HG03342 (cell line): ENCODE data around the gene GTF2F1.
"Not testable (repeated sequence)": the region's sequence is repeated elsewhere in the genome, so short reads cannot be mapped to it uniquely, and the experiment has no call there.

Source experiments
- ATAC-seq: cut with Tn5 transposase; IDR thresholded peaks from one replicate; pipeline ENCODE4 v1.9.1; 2021; ENCODE audit warnings: mild to moderate bottlenecking, moderate library complexity; ENCODE audit not compliant: unreplicated experiment

Gene GTF2F1, protein sequence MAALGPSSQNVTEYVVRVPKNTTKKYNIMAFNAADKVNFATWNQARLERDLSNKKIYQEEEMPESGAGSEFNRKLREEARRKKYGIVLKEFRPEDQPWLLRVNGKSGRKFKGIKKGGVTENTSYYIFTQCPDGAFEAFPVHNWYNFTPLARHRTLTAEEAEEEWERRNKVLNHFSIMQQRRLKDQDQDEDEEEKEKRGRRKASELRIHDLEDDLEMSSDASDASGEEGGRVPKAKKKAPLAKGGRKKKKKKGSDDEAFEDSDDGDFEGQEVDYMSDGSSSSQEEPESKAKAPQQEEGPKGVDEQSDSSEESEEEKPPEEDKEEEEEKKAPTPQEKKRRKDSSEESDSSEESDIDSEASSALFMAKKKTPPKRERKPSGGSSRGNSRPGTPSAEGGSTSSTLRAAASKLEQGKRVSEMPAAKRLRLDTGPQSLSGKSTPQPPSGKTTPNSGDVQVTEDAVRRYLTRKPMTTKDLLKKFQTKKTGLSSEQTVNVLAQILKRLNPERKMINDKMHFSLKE

GRCh38 chr19:6393074-6393982 lies at the start of gene GTF2F1:
GTF2F1 (minus strand) TSS chr19:6393164; CDS start chr19:6392995, 169 bp downstream.
- ATAC-seq, result peak; percentile 76

DNA sequence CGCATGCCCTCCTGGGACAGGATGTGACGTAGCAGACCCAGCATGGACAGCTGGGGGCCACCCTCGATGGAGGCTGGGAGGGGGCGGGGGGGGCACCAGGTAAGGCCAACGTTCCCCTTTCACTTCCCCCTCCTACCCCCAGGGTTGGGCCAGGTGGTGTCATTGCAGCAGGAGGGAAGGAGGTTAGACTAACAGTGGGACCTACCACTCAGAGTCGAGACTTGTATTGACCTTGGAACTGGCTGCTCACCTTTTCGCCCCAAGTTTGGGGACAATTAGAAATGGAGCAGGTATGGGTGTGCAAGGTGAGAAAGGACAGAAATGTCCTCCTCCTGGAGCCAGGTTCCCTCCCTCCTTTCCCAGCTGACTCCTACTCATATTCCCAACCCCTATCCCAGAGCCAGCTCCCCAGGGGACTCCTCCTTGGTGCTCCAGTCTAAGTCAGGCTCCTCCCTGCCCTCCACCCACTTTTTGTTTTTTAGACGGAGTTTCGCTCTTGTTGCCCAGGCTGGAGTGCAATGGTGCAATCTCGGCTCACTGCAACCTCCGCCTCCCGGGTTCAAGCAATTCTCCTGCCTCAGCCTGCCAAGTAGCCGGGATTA lies 49.2 kb upstream of the GTF2F1 start:
- no peak for ATAC-seq

DNA sequence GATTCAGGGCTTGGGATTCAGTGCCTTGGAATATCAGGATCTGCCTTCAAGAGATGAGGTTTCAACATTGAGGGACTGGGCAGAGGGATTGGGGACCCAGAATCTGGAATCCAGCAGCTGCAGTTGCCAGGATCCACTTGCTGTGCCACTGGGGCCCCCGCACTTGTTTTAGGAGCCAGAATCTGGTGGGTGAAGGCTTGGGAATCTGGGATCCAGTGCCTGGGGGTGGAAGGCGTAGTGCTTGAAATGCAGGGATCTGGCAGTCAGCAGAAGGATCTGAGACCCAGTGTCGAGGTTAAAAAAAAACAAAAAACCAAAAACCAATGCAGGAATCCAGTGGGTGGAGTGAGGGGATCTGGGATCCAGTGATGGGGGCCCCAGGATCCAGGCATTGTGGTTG lies 47.9 kb upstream of the GTF2F1 start:
- ATAC-seq, result no peak

DNA sequence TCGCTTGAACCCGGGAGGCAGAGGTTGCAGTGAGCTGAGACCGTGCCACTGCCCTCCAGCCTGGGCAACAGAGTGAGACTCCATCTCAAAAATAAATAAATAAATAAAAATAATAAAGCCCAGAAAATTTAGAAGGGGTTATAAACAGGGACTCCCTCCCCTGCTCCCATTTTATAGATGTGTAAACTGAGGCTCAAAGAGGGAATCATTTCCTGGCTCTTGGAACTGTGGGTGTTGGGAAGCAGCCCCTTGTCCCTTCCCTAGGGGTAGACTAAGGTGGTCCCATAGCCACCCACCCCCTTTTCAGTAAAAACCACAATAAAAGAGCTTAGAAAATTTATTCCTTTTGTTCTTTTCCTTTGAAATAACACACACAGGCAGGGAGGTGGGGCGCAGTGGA lies 46.8 kb upstream of the GTF2F1 start:
- ATAC-seq, result no peak

GRCh38 chr19:6433663-6434062 lies 40.7 kb upstream of the GTF2F1 start, which contains the start of gene SLC25A41:
SLC25A41 (minus strand) TSS chr19:6433763; CDS start chr19:6433693, 70 bp downstream.
- no peak for ATAC-seq

DNA sequence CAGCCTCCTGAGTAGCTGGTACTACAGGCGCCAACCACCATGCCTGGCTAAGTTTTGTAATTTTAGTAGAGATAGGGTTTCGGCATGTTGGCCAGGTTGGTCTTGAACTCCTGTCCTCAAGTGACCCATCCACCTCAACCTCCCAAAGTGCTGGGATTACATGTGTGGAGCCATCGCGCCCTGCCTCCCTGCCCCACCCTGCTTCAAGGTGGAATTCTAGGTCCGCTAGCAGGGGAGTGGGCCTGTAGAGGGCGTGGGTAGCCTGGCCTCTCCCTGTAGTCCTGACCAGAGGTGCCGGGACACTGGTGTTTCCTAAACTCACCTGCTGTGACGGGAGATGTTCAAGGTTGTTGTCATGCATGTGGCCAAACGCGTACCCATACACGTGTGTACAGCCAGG lies 40.2 kb upstream of the GTF2F1 start:
- ATAC-seq, result no peak

GRCh38 chr19:6431891-6432290 lies 38.9 kb upstream of the GTF2F1 start:
- no peak for ATAC-seq

DNA sequence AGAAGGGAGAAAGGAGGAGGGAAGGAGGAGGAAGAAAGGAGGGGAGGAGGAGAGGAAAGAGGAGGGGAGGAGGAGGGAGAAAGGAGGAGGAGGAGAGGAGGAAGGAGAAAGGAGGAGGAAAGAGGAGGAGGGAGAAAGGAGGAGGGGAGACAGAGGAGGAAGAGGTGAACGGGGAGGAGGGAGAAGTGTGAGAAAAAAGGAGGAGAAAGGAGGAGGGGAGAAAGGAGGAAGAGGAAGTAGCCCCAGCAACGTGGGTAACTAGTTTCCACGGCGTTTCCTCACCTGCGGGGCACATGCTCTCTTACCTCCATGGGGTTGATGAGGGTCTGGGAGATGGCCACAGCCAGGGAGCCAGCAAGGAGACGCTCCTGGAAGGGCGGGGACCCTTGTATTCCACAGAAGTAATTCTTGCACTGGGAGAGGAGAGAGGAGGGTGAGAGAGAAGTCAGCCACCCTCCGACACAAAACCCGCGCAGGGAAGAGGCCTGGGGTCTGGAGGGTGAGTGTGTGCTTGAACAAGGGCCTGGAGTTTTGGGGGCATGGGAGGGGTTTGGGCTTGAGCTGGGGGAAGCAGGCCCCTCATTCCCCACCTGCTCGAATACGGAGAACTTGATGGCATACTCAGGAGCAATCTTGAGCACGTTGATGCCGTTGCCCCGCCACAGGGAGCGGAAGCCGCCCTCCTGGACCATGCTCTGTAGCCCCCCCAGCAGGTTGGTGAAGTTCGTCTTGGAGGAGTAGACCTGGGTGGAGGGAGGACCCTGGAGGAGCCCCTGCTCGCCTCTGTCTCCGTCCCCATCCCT lies 36.7 kb upstream of the GTF2F1 start:
- no peak for ATAC-seq

DNA sequence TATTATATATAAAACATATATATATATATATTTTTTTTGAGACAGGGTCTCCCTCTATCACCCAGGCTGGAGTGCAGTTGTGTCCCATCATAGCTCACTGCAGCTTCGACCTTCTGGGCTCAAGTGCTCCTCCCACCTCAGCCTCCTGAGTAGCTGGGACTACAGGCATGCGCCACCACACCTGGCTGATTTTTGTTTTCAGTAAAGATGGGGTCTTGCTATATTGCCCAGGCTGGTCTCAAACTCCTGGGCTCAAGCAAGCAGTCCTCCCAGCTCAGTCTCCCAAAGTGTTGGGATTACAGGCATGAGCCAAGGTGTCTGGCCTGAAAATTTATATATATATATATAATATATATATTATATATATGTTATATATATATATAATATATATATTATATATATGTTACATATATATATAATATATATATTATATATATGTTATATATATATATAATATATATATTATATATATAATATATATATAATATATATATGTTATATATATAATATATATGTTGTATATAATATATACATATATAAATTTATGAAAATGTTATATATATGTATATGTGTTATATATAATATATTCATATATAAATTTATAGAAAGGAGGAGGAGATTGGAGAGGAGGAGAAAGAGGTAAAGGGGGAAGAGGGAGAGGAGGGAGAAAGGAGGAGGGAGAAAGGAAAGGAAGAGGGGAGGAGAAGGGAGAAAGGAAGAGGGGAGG lies 35.9 kb upstream of the GTF2F1 start:
- not testable (repeated sequence) for ATAC-seq

- ATAC-seq, result no peak
Measured at GRCh38 chr19:6427131-6427530, 34.2 kb upstream of the GTF2F1 start.

- ATAC-seq, result no peak
Measured at GRCh38 chr19:6425732-6426620, 33.0 kb upstream of the GTF2F1 start.

- ATAC-seq, result peak; percentile 82
Measured at GRCh38 chr19:6424939-6425731, 32.2 kb upstream of the GTF2F1 start.

DNA sequence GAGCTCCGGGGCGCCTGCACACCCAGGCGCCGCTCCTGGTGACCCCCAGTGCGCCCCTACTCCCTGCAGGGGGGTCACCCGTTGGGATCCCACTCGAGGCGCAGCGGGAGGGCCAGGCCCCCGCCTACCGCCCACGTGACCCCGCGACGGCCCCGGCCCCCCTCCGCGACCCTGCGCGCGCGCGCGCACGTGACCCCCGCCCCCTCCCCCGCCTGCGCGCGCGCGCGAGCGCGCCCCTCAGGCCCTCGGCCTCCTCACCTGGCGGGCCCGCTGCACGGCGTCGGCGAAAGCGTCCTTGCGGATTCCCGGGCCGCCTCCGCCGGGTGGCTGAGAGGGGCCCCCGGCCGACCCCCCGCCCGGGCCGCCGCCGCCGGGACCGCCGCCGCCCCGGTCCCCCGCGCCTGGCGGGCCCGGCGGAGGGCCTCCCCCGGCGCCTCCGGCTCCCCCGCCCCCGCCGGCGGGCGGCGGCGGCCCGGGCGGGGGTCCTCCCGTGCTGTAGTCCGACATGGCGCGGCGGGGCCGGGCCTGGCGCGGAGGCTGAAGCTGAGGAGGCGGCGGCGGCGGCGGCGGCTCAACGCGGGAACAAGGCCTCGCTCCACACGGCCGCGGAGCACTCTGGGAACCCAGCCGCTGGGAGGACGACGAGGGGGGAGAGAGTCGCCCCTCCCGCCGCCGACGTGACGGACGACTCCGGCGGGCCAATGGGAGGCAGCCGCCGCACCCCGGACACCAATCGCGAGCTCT lies 31.4 kb upstream of the GTF2F1 start, which contains the start of gene KHSRP:
Gene KHSRP, minus strand, starts transcription at position 617 of the 744 bp plus-strand sequence. Its CDS starts 110 bp downstream, at position 507.
- ATAC-seq, result no peak

DNA sequence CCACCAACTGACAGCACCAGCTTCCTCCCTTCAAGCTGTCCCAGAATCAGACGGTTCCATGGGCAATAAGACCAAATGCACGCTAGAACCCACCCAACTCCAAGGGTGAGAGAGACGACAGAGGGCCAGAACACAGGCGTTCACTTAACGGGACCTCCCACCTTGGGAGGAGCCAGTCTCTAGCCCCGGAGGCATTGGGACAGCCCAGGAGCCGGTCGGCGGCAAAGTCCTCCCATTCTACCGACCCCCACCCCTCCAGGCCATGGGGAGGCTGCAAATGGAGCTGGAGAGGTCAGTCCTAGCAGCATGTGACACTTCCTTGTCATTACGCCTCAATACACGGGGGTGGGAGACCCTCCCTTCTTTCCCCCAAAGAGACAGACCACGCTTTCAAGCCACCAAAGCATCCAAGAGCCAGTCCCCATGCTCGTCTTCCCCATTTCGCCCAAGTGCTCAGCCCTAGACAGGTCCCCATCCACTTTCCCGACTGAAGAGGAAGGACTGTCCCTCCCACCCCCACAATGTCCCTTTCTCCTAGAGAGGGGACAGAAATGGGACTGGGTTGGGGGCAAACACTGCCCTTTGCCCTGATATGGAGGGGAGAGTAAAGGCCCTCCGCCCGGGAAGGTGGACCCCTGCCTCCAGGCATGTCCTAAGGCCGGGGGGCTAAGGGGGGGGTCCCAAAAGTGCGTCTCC lies 30.7 kb upstream of the GTF2F1 start:
- ATAC-seq, result no peak

DNA sequence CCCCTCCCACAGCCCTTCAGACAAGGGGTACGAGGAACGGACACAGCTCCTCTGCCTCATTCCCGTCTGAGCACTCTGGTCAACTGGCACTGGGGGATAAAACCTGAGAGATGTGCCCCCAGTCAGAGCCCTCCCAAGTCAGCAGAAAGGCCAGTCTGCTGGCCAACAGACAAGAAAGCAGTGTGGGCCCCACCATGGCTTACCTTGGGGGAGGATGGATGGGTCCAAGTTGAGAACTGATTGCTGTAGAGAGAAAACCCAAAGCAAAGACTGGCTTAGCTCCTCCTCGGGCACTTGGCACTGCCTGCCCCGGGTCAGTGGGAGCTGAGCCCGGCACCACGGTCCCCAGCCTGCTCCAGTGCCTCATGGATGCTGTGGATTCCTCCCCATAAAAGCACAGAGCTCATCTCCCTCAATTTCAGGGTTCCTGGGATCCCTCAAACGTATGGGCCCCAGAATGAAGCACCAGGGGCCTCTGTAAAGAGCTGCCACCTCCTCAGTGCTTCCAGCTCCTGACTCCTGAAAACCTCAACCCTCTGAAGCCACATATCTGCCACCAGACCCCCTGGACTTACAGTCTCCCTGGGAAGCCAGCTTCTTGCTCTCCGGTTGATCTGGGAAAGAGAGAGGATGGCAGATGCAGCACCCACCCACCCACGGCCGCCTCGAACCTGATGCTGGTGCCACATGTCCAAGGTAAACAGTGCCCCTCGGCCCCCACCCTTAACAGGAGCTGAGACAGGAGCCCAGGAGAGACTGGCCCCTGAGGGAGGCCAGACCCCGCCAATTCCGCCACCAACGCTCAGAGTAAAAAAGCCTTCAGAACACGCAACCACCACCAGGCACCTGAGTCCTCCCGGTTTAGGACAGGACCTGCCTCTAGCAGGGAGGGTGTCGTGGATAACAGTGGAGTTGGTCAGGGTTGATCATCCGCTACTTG lies 28.4 kb upstream of the GTF2F1 start:
- no peak for ATAC-seq
